Measurements from ENCODE around the gene SPRED1.
A peak's percentile ranks its signal among the peaks of the same experiment; 100 is the strongest.

Gene SPRED1

GRCh38 chr15:38376081-38376480, 123.4 kb downstream of the SPRED1 start:
- TF ChIP-seq CTCF (IDR thresholded peaks at IDR 0.05; ENCODE audit: low read depth, low read length): no peak
- H3K4me3 ChIP-seq (ENCODE audit: low read depth, low read length): no peak overlapping the region

DNA sequence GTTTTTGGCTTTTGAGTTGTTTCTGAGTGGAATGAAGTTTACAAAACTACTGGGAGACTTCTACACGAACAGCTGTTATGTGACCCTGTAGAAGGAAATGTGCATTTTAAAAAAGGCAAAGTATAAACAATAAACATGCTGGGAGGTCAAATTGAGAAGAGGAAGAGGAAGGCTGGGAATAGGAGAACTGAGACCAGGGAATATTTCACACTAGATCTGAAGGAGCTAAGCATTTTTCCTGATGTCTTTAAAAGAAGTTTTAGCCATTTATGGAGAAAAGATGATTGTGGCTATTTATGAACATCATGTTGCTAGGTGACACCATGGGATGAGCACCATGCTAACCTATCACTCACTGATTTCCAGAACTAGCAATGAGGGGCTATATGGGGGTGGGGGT, 125.0 kb downstream of the SPRED1 start:
- TF ChIP-seq CTCF (IDR thresholded peaks at IDR 0.05; ENCODE audit: low read depth, low read length): no peak
- H3K4me3 ChIP-seq (ENCODE audit: low read depth, low read length): no peak overlapping the region

GRCh38 chr15:38378161-38378560, 125.5 kb downstream of the SPRED1 start:
- no peak overlapping the region for H3K4me3 ChIP-seq (ENCODE audit: low read depth, low read length)

GRCh38 chr15:38389924-38390542, 137.4 kb downstream of the SPRED1 start:
- no peak overlapping the region for H3K4me3 ChIP-seq (ENCODE audit: low read depth, low read length)
- peak; percentile 82 for TF ChIP-seq CTCF (IDR thresholded peaks at IDR 0.05; ENCODE audit: low read depth, low read length)

More at GRCh38 chr15:38378161-38378560, 125.5 kb downstream of the SPRED1 start:
- no peak for TF ChIP-seq CTCF (IDR thresholded peaks at IDR 0.05; ENCODE audit: low read depth, low read length)

DNA sequence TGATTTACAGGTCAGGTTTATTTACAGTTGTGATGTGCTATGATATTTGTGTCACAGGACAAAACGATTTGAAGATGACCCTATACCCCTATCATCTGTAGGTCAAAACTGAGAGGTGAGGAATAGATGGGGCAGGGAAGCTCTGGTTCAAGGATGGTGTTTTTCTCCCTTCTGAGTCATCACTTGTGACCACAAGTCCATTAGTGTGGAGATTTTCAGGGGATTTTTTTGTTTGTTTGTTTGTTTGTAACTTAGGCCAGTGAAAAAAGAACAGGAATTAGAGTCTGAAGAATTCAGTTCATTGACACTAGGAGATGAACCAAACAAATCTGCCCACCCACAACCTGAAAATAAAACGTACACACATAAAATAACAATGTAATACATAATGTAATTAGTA, 138.6 kb downstream of the SPRED1 start:
- no peak for TF ChIP-seq CTCF (IDR thresholded peaks at IDR 0.05; ENCODE audit: low read depth, low read length)
- H3K4me3 ChIP-seq (ENCODE audit: low read depth, low read length): no peak overlapping the region

- H3K4me3 ChIP-seq (ENCODE audit: low read depth, low read length): no peak overlapping the region
- no peak for TF ChIP-seq CTCF (IDR thresholded peaks at IDR 0.05; ENCODE audit: low read depth, low read length)
These were observed 145.5 kb downstream of the SPRED1 start for GRCh38 chr15:38398134-38398533.

DNA sequence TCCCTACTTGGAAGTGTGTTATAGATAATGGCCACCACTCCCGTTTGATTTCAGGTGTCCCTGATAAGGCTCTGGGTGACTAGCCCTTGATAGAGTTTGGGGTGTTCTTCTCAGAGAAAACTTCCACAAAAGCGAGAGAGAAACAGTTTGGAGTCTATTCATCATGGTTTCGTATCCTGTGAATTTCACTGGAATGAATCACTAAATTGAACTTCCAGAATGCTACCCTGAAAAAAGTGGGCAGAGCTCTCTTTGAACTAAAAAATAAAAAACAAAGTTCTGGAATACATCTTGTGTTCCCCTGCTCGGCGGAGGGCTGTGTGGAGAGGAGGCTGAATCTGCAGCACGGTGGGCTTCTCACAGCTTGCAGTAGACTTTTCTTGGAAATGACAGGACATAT, 148.5 kb downstream of the SPRED1 start:
- H3K4me3 ChIP-seq (ENCODE audit: low read depth, low read length): no peak overlapping the region
- no peak for TF ChIP-seq CTCF (IDR thresholded peaks at IDR 0.05; ENCODE audit: low read depth, low read length)
